T-helper 1 cell treated with Interleukin-12 subunit alpha and Interleukin-12 subunit beta and Interleukin-4 antibody, amounts not matched to agents 30 ng/mL and 1 ng/mL, for 36 hours (primary cell): ENCODE data around the gene AIG1. TPM values are rescaled to one million over a fixed set of nuclear protein-coding genes. Genes with fewer than 3 reads are reported as not detected.

Source experiments
- intact Hi-C: fragments of 100-400 bp; cut with micrococcal nuclease; formaldehyde crosslinking; loops from one replicate; pipeline ENCODE4 v1.15.1; 2024
- total RNA-seq: library from RNA; stranded (reverse); gene quantifications from 2 replicates; pipeline ENCODE4 v1.2.3, GENCODE V29; 2022

Gene AIG1
- total RNA-seq, 1 donor from 2014 or later = 5.0 TPM

DNA sequence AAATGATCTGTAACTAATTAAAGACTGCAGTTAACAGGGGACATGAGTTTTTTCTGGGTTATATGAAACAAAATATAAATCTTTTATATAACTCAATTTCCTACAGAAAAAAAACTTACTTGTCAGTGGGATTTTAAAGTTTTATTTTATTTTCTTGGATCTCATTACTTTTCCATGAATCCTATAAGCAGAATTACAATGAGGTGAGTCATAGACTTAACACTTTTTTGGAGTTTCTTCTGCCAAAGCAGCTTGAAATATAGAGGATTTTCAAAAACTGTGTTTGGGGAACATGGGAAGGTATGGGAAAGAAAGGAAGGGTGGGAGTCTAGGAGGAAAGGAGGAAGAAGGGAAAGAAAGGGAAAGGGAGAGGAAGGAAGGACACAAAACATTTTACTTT, 130.7 kb downstream of the AIG1 start:
- intact Hi-C loops = no loop called here

DNA sequence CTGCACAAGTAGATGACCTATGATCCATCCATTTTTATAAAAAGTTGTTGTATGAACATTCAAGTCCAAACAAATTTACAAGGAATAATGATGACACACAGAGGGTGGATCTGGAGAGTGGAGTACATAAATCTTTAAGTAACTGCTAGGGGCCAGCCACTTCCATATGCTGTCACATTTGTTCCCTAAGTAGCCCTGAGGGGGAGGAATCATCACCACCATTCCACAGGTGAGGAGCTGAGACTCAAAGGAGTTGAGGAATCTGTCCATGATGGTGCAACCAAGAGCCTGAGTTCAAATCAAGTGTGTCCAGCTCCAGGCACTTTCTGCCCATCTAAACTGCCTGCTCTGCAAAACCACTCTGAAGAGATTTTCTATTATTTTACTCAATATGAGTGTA, 132.1 kb downstream of the AIG1 start:
- intact Hi-C loops = no loop called here

DNA sequence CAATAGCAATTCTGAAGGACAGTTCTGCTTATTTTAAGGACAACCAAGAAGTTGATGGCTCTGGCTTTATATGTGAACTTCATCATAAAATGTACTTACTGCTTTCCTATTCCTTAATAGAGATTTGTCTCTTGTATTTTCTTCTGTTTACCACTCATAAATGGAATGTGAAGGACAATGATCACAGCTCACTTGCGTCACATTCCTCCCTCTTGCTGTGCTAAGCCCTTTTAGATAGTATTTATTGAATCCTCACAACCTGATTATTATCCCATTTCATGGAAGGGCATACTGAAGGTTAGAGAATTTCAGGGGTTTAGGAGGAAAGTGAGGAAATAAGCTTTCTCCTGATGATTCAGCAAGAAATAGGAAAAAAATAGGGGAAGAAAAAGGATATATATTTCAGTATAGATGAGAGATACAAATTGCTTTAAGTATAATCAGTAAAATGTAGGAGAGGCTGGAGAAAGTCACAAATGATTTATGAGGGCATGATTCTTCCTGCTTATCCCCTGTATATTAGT, 132.9 kb downstream of the AIG1 start:
- intact Hi-C loops = no loop called here

DNA sequence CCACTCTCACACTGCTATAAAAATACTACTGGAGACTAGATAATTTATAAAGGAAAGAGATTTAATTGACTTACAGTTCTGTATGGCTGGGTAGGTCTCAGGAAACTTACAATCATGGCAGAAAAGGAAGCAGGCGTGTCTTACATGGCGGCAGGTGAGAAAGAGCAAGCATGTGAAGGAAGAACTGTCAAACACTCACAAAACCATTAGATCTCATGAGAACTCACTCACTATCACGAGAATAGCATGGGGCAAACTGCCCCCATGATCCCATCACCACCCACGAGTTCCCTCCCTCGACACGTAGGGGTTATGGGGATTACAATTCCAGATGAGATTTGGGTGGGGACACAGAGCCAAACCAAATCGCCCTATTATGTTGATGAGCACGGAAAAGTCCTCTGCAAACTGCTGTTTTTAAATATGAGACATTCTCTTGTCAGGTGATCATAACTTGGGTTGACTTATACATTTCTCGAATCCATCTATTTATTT, 133.5 kb downstream of the AIG1 start:
- intact Hi-C loops = no loop called here

DNA sequence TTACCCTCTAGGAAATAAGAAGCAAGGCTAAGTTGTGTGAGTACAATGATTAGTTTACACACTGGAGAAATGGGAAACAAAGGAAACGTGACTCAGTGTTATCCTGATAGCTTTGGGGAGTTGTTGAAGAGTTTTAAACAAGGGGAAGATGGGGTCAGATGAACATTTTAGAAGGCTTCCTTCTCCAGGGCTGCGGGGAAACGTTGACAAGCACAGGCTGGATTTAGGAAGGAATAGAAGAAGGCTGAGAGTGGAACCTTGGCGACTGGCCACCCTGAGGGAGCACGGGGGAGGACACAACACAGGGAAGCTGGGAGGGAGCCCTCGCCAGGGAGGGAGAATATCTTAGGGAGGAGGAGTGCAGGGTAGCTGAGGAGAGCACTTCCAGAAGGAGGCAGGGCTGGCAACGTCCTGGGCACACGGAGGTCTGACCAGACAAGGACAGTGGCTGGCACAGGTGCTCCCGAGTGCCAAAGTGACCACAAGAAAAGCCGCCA, 134.7 kb downstream of the AIG1 start:
- intact Hi-C loops = no loop called here

DNA sequence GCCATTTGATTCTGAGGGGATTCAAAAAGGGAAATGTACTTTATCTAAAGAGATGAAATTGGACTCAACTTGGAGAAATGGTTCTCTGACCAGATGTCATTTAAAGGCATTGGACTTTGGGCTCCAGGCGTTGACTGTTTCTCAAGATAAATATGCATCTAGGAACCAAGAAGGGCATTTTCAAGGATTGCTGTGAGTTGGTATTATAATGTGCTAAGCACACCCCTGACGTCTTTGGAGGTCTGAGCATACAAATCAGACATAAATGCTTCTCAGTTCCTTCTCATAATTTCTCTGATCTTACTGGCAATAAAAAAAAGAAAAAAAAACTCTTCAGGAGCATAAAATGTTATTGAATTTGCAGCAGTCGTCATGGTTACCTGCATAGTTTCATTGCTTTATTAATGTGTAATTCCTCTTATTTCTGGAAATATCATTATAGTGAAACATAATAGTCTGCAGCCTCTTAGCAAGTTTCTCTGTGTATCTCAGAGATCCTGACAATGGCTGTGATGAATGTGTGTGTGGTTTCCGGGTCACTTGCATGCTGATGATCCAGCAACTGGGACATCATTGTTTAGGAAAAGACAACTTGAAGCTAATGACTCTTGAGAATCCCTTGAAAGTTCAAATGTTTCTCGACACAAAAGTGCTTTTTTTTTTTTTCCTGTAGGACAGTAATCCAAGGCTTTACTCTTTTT, 136.0 kb downstream of the AIG1 start:
- intact Hi-C loops = no loop called here

DNA sequence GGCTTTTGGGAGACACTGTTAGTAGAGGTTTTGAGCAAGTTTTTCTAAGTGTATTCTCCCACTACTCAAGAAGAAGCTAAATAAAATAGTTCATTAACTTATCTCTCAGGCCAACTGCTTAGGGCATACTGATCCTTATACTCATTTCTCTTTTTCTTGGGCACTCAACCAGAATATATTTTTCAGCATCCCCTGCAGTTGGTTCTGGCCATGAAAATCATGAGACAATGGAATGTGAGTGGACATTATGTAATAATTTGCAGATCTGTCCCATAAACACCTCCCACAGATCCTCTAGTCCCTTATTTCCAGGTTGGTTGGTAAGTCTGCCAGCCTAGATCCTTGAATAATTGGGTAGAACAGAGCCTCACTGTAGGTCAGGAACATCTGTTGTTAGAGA, 136.7 kb downstream of the AIG1 start:
- intact Hi-C loops = no loop called here

DNA sequence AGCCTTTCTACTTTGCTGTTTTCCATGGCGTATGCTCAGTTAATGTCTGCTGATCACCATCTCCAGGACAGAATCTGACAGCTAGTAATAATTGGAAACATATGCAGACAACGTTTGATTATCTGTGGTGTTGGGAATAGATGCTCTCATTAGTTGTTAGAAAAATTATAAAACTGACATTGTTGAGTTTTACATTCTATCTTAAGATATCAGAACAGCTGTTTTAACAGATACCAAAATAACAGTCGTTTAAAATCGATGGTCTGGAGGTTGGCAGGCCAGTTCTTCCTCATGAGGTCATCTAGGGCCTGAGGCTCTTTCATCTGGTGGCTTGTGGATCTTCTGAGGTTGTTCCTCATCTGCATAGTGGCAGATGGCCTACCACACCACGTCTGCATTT, 137.6 kb downstream of the AIG1 start:
- intact Hi-C loops = no loop called here

DNA sequence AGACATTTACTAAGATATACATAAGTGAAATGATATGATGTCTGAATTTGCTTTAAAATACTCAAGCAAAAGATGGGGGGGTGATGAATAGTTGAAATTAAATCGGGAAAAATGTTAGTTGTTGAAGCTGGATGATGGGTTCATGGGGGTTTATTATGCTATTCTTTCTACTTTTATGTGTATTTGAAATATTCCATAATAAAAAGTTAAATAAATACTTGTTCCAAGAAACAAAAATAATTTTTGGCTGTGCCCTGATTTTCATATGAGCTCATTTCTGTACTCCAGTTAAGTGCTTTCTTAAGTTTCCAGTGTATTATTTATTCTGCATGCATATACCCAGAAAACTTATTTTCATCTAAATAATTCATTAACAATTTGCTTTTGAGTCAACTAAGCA, 138.6 kb downstream of the AIG1 start:
- intact Hi-C loops = no loop called here

DNA sequence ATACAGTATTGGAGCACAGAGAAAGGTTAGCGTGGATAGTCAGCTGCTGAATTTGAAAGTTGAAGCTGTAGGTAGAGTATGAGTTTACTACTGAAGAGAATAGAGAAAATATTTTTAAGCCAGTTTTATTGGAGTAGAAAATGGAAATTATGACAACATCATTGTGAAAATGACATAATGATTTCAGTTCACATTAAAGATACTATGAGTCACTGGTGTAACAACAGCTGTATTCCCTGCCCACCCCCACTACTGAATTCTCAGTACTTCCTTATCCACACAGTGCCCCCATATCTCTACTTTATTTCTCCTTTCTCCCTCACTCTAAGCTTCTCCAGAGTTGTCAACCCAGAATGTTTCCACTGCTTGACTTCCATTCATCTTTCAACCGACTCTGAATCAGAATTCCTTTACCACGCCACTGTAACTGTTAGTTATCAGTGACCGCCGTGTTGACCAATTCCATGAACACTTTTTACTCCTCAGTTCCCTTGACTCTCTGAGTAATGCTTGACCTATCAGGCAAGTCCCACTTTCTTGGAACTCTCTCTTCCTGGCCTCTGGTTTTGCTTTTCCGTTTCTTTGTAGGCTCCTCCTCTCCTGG, 139.6 kb downstream of the AIG1 start:
- intact Hi-C loops = no loop called here

DNA sequence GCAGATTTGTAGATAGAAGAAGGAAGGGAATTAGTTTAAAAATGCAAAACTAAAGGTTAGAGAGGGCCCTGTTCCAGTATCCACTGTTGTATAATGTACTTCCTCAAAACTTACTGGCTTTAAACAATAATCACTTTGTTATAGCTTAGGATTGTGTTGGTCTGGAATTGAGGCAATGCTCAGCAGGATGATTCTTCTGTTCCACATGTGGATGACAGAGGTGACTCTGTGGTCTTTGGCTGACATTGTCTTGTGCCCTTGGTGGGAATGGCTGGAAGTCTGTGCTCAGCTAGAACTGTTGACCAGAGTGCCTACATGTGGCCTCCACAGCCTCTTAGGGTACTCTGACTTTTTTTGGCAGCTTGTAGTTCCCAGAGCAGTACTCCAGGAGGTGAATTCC, 143.4 kb downstream of the AIG1 start:
- intact Hi-C loops = no loop called here

DNA sequence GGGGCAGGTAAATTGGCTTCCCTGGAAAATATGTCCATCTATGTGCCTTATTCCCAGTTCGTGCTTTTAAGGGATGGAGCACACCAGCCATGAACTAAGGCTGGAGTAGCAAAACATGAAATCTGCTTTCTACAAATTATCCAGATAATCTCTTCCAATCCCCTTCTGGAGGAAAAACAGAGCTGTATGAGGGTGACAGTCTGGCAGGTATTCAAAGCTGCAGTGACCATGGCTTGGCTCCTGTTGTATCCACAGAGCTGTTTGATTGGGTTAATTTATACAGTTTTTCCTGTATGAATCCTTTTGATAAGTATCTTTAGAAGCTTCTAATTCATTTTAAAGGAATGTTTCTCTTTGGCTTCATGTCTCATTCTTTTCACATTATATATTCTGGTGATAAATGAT, 144.4 kb downstream of the AIG1 start:
- intact Hi-C loops = no loop called here

DNA sequence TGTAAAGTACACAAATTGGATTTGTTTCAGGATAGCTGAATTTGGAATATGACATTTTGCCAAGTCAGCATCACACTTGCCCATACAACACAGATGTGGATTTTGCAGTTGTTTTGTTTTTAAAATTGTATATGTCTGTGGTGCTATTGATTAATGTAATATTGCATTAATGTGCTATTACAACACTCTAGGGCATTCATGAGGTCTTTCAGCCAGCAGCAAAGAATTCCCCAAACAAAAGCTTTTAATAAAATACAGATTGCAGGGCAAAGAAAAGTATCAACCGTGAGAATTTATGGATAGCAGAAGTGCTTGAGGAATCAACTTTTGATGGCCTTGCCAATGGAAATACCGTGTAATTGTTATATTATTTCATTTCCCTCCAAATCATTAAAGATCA, 144.9 kb downstream of the AIG1 start:
- intact Hi-C loops = no loop called here

DNA sequence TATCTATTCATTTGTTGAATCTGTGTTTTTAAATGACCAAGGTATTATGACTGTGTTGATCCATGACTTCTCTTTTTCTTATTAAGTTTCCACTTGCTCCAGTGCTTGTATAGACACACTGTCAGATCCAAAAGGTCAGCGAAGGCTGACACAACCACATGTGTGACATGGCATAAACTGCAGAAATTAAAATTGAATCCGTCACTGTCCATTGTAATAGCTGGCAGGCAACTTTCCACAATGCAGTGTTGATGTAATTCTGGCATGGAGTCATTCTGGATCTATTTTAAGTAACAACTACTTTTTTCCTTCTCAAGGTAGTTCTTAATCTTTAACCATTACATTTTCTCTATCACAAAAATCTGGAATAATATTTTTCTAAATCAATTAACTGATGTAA, 145.3 kb downstream of the AIG1 start:
- intact Hi-C loops = no loop called here

DNA sequence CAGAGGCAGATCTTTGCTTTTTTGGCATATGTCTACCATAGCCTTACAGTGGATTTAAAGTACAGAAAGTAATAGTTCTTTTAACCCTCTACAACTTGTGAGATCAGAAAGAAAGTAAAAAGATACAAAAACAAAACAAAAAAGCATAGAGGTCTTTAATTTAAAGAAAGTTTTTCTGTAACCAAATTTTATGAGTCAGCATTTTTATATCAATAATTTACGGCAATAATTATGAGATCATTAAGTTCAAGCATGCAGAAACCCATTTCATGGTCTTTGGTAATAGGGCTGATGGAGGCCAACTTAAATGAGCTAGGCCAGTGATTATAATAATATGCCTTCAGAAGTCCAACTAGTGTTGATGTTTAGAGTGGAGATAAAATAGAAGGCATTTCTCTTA, 145.9 kb downstream of the AIG1 start:
- intact Hi-C loops = no loop called here

DNA sequence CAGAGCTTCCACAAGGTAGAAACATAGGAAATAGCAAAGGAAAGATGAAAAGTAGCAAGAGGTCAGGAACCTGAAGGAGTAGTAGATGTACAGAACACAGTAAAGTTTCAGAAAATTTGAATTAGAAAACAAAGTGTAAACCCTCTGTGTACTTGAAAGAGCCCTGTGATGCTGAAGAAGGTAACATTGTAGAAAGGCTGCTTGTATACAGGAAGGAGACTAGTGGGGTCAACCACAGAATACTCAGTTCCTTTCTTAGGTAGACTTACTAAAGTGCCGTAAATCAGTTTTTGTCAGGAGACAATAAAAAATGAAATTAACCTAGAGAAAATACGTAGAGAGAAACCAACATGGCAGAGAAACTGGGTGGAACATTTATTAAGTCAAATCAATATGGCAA, 149.7 kb downstream of the AIG1 start:
- intact Hi-C loops = no loop called here

DNA sequence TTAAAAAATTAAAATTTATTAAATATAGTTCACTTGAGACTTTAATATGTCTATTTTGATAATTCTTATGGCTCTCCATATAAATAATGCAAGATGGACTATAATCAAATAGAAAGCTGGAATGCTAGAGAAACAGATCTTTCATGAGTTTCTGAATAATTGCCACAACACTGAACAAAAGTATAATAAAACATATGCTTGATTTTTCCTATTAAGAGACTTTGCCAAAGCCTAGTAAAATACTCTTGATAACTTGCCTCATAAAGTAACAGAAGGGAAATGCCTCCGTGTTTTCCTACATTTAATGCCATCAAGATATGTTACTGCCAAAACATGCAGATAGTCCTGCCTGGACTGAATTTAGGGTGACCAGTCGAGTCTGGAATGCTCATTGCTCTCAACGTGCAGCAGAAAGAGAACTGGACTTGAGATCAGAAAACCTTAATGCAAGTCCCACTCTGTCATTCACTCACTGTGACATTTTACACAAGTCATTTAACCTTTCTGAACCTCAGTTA, 153.2 kb downstream of the AIG1 start:
- intact Hi-C loops = no loop called here

DNA sequence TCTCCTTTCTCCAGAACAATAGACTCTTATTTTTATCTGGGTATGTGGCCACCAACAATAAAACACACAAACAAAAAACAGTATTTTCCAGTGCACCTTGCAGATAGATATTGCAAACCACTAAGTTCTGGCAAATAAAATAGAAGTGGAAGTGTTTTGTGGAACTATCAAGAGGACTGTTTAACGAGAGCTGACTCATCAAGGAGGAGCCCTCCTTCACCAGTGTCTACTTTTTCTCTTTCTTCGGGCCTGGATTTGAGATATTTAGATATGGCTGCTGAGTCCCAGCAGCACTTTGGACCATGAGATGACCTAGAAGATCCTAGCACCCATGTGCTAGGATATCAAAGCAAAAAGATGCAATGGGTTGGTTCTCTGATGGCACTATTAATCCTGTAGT, 154.7 kb downstream of the AIG1 start:
- intact Hi-C loops = no loop called here

DNA sequence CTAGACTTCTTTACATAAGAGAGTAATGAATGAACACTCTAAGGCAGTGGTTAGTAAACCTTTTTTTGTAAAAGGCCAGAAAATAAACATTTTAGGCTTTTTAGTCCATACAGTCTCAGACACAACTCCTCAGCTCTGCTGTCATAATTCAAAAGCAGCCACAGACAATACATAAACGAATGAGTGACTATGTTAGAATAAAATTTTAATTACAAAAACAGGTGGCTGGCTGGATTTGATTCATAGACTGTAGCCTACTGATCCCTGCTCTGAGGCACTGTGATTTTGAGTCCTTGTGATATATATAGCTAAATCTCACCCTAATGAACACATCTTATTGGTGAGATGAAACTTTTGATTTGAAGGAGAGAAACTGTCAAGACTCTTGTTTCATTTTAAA, 155.1 kb downstream of the AIG1 start:
- intact Hi-C loops = no loop called here

DNA sequence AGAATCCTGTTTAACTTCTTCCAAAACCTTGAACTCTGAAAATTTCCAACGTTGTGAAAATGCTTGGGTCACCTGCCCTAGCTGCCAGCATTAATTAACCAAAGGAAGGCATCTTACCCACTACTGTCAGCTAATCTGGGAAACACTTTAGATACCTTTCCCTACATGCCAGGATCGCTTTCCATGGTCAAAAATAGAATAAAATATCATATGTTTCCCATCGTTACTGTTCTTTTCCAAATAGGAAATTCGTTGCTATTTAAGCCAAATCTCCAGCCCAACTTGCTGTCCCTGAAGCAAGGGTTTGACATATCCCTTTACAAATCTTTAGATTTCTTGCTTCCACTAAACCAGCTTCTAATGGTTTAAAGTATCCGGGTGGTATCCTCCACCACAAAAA, 157.5 kb downstream of the AIG1 start:
- intact Hi-C loops = no loop called here

DNA sequence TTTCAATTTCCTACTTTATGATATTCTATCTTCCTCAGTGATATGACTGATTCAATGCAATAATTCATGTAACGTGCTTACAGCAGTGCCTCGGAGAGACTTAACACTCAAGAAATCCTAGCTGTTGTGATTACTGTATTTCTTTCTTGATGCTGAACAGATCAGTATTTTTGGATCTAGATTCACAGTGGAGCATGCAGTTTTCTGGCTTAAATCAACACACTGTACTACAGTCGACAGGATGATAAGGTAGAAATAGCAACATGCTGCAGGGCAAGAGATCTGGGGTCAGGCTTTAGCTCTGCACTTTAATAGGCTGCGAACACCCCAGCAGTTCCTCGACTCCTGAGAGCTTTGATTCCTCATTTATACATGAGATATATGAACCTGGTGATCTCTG, 161.0 kb downstream of the AIG1 start:
- intact Hi-C loops = no loop called here

DNA sequence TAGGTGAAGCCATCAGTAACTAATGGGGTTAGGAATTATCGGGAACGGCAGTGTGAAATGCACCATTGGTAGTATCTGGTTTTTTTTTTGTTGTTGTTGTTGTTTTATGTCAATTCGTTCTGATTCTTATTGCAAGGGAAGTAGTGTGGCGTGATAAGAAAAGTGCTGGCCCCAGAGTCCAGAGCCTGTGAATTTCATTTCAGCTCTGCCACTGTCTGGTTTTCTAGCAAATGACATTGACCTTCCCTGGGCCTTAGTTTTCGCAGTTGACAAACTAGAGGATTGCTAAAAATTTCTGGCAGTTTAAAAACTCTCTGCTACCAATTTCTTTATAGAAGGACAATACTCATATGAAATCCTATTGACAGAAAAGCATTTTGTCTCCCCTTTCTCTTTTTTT, 161.6 kb downstream of the AIG1 start:
- intact Hi-C loops = no loop called here

DNA sequence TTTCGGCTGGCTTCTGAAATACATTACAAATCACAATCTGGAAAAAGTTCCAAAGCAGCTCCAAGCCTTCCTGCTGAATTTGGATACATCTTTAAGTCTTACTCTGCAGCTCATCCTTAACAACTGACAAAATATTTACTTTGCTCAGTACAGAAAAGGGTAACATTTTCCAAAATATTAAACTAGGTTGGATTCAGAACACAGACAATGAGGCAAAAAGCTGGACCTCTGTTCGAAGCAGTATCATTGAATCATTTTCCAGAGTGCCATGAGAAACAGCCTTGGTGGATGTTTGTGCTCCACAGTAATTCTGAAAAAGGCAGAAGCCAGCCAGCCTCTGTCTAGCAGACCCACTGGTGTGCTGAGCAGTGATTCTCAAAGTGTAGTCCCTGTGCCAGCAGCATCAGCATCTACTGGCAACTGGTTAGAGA, 162.1 kb downstream of the AIG1 start:
- intact Hi-C loops = no loop called here
